Muscle of arm (tissue), 12 donors: ENCODE measurements around the gene GPR21. TPM values are rescaled to one million over a fixed set of nuclear protein-coding genes. Genes with fewer than 3 reads are reported as not detected.

Source experiments
- DNase-seq: peaks from one replicate; pipeline ENCODE4 v3.0.0-alpha.2; 2013
- polyA plus RNA-seq, 12 donors: library from polyadenylated mRNA; unstranded; fragments of 120-200 nt; gene quantifications; one replicate each; pipeline ENCODE4 v1.2.1, GENCODE V29; 2013; ENCODE audit not compliant: insufficient read length in 12 of 12

The GPR21 gene
- polyA plus RNA-seq, 12 donors, result 0.14 to 0.77 (median 0.33) TPM; not detected in 5

- DNase-seq, result no peak
Observed at GRCh38 chr9:123033864-123034601, 566 bp downstream of the GPR21 start.

- no peak for DNase-seq
Observed at GRCh38 chr9:123034881-123035510, 1.5 kb downstream of the GPR21 start.

GRCh38 chr9:123035791-123036190 is 2.3 kb downstream of the GPR21 start:
- no peak for DNase-seq

- no peak for DNase-seq
Observed at GRCh38 chr9:123036893-123037545, 3.6 kb downstream of the GPR21 start.

DNA sequence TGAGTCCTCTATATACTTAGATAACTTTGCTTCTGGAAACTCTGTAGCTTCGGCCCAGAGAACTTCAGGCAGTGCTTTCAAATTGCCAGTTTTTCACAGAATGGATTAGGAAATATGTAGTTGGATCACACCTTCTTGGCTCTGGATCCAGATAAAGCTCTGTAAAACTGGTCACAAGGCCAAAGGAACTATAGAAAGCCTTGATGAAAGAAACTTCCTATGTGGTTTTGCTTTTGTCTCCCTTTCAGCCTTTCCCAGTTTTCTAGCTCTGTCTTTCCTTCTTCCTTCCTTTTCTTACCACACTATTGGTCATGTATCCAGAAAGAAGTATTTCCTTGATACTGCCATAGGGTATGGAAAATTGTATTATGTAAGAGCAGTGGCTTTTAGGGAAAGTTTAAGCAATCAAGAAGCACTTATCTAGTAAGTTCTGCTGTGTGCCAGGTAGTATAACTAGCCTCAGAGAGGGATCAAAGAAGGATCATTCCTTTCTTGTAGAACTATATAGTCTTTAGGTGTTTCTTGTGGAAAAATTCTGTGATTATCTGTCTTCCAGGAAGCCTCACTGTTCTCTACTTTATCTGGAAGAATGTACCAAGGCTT is 6.3 kb downstream of the GPR21 start:
- no peak for DNase-seq

DNA sequence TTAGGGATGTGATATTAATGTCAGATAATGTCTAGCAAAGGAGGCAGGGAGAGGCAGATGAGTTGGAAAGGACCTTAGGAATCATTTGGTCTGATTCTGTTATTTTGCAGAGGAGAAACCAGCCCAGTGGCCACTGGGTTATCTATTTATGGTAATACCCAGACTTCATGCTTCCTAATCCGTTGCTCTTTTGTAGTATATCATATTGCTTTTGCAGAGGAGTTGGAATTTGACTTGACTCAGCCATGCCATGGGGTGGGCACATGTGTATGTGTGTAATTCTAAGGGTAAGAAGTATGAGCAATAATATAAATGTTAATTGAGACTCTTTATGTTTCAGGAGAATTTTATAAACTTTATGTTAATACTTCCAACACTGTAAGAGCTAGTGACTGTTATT is 7.3 kb downstream of the GPR21 start:
- no peak for DNase-seq

GRCh38 chr9:123041489-123041888 is 8.0 kb downstream of the GPR21 start:
- DNase-seq, result no peak

DNA sequence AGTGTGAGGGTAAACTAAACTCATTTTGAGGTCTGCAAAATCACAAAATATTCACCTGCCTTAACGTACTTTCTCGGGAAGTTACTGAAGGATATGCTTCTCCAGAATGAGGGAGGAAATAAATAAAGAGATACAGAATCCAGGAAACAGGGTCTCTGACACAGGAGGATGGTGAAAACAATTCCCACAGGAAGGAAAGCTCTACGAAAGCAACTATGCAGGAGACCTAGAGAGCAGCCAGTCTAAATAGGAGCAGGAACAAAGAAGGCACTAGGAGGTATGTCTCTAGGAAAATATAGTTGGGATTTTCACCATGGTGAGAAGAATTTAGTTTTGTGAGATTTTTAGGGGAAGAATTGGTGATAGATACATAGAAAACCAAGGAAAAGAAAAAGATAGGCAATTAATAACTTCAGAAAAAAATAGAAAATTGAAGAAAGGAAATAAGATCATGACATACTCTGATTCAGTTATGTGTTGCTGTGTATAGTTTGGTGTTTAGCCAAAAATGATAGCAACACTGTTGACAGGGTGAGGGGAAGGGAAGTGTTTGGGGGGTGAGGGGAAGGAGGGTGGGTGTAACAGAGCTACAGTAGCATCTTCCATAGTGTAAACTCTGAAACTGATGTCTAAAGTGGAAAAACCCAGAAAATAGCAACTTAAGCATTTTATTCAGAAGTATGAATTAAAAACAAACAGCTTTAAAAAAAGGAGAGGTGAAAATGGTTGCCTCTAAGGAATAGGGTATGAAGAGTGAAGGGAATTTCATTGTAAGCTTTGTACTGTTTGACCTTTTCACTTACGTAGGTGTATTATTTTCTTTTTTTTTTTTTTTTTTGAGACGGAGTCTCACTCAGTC is 9.8 kb downstream of the GPR21 start:
- no peak for DNase-seq

DNA sequence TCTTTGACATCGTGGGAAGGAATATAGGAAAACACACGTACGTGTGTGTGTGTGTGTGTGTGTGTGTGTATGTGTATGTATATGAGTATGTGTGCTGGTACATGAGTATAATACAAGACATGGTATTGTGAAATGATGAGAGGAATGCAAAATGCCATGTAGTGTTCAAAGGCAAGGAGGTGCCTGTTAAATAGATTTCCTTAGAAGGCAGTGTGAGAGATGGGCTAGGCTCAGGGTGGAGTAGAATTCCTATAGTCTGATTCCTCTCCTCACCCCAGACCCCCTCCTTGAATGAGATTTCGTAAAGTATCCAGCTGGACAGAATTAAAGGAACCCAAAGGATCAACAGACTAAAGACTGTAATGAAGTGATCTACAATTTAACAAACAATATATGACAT is 11.1 kb downstream of the GPR21 start:
- no peak for DNase-seq

GRCh38 chr9:123046406-123047195 is 13.1 kb downstream of the GPR21 start:
- no peak for DNase-seq

DNA sequence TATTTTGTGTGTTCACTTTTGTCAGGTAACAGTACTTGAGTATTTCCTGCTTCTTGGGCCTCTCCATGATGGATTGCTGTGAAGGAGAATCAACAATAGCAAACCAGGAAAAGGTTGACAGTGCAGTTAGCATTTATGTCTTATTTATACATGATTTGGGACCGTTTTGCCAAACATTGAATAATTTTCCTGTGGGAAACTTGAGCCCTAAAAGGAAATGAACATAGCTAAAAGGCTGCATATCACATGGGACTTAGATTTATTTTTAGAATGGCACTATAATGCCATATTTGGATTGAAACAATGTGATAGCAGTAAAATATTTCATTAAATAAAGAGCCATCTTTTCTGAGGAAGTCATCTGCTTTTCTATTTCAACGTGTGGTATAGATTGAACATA is 15.3 kb downstream of the GPR21 start:
- DNase-seq, result no peak

- DNase-seq, result no peak
Observed at GRCh38 chr9:123049589-123050222, 16.2 kb downstream of the GPR21 start.

DNA sequence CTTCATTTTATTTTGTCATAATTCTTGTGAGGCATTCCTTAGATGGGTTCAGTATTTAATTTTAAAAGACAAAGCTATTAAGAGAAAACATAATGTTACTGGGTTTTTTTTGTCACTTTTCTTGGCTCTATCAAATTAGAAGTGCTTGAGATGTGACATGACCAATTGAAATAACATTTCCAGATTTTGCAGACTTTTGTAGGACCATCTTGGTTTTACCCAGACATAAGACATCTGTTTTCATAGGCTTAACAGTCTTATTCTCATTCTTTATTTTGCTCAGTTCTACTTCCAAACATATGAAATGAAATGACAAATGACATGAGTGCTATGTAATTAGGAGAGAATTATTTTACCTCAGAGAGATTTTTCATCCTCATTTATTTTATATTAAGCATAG is 19.6 kb downstream of the GPR21 start:
- DNase-seq, result no peak

DNA sequence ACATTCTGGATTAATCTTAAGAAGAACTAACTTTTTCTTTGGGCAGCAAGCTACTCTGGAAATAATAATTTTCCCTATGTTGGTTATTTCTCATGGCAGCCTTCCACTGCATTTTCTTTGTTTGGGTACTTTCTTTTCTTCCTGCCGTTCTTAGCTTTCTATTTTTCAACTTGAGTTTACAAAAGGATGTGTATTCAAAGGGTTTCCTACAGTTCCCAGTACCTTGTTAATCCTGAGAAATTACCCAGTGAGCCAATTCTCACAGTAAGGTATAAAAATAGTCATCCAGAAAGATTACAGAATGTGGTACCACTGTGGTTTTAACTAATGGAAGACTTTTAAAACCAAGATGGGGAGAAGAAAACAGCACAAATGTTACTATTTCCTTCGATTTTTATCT is 20.2 kb downstream of the GPR21 start:
- no peak for DNase-seq

DNA sequence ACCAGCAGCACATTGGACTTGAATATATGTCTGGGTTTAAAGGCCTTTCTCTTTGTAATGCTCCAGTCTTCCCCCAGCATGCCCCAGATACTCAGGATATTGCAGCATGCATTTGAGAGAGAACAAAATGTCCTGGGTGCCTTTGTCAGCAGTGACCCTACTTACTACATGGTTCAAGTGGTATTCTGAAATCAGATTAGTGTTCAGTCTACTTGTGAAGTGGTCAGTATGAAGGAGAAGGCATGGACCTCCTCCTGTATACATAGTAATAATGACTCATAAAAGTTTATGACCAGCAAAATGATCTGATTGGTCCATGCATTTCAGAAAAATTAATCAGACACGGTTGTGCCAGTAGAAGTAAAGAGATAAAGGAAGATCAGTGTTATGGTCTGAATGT is 25.4 kb downstream of the GPR21 start:
- DNase-seq, result no peak

DNA sequence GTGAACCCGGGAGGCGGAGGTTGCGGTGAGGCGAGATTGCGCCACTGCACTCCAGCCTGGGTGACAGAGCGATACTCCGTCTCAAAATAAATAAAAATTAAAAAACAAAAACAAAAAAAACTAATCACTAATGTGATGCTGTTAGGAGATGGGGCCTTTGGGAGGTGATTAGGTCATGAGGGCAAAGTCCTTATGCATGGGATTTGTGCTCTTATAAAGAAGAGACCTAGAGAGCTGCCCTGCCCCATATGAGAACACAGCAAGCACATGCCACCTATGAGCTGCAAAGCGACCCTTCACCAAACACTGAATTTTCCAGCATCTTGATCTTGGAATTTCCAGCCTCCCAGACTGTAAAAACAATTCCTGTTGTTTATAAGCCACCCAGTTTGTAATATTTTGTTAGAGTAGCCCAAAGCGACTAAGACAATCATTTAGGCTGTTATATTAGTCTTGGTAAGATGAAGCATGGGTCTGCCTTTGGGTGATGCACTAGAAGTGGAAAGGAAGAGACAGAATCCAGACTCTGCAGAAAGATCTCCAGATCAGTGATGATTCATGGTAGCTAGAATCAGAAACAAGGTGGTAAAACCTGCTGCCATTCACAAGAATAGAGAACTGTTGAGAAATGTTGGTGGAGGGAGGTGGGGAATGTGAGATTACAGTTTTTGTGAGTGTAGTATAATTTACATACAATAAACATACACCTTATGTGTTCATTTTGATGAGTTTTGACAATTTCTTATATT is 26.2 kb downstream of the GPR21 start:
- DNase-seq, result no peak

DNA sequence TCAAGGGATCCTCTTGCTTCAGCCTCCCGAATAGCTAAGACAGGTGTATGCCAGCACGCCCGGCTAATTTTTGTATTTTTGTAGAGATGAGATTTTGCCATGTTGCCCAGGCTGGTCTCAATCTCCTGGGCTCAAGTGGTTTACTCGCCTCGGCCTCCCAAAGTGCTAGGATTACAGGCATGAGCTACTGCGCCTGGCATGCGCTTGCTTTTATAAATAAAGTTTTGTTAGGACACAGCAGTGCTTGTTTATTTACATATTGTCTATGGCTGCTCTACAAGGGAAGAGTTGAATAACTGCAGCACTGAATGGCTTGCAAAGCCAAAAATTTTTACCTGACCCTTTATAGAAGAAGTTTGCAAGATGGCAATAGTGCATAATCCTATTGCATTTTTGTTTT is 27.7 kb downstream of the GPR21 start:
- no peak for DNase-seq

DNA sequence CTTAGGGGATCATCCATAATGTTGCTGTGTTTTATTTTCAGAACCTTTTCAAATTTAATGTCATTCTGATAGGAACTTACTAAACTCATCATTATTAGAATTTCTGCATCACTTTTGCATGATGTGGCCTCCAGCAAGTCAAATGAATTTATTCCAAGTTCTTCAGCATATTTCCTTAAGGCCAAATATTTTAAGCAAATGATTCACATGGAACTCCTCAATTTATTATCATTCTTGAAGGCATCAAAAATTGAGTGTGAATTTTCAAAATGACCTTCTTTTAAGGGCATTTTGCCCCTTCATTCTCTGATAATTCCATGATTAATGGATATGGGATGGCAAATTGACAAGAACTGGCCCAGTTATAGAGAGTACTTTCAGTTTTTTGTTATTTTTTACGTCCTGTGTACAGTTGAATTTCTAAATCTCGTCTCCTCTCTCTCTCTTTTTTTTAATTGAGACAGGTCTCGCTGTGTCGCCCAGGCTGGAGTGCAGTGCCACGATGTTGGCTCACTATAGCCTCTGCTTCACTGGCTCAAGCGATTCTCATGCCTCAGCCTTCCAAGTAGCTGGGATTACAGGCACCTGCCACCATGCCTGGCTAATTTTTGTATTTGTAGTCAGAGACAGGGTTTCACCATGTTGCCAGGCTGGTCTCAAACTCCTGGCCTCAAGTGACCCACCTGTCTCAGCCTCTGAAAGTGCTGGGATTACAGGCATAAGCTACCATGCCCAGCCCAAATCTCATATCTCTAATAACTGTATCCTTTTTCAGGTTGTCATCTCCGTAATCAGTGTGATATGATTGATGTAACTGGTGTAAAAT is 29.1 kb downstream of the GPR21 start:
- no peak for DNase-seq

- no peak for DNase-seq
Observed at GRCh38 chr9:123063177-123063598, 29.7 kb downstream of the GPR21 start.
